ENCODE measurements around the gene AGBL3. TPM values are rescaled to one million over a fixed set of nuclear protein-coding genes. Genes with fewer than 3 reads are reported as not detected.

The AGBL3 gene
- total RNA-seq, 1 donor from 2014 or later: 1.5 TPM

DNA sequence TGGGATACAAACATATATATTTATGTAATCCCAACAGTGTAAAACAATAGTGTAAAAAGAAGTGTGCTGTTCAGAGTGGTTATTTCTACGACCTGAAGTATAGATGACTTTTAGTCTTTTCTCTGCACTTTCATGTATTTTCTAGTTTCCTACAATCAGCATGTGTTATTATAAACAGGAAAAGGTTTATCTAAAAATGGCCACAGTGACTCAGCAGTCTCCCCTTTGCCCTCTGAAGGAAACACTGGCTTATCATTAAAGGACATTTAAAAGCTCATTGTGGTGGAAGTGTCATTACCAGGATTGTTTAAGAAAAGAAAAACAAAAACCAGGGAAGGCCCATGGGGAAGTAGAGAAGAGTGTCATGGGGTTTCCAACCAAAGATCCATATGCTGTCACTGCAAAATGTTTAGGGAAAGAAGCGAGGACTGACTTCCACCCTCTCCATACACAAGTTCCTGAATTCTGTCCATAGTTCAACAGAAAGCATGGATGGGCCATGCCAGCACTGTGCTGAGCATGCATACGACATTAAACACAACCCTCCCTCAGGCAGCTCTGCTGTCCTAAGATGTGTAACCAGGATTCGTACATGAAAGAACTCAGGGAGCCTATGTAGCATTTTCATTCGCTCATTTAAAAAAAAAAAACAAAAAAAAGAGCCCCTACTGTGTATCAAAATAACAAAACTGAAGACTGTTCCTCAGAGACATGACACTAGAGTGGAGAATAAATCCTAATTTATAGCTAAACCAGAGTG, 174.0 kb downstream of the AGBL3 start:
- peaks cover 29% of the 10 kb centered on the region for H3K36me3 ChIP-seq
- TF ChIP-seq, protein P1, sequence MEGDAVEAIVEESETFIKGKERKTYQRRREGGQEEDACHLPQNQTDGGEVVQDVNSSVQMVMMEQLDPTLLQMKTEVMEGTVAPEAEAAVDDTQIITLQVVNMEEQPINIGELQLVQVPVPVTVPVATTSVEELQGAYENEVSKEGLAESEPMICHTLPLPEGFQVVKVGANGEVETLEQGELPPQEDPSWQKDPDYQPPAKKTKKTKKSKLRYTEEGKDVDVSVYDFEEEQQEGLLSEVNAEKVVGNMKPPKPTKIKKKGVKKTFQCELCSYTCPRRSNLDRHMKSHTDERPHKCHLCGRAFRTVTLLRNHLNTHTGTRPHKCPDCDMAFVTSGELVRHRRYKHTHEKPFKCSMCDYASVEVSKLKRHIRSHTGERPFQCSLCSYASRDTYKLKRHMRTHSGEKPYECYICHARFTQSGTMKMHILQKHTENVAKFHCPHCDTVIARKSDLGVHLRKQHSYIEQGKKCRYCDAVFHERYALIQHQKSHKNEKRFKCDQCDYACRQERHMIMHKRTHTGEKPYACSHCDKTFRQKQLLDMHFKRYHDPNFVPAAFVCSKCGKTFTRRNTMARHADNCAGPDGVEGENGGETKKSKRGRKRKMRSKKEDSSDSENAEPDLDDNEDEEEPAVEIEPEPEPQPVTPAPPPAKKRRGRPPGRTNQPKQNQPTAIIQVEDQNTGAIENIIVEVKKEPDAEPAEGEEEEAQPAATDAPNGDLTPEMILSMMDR (IDR thresholded peaks at IDR 0.05; ENCODE audit: borderline replicate concordance): no peak
- peaks cover 71% of the 10 kb centered on the region for H3K4me1 ChIP-seq
- peaks cover 20% of the 10 kb centered on the region for H3K9me3 ChIP-seq (replicated peaks)
- H3K27me3 ChIP-seq (ENCODE audit: low read depth): no peaks in the 10 kb centered on the region
- H3K4me3 ChIP-seq: peak overlapping the region; percentile 28
- no peak for DNase-seq
- H3K27ac ChIP-seq (replicated peaks): peak overlapping the region; percentile 88
- intact Hi-C loops (cut with micrococcal nuclease): no loop called here

DNA sequence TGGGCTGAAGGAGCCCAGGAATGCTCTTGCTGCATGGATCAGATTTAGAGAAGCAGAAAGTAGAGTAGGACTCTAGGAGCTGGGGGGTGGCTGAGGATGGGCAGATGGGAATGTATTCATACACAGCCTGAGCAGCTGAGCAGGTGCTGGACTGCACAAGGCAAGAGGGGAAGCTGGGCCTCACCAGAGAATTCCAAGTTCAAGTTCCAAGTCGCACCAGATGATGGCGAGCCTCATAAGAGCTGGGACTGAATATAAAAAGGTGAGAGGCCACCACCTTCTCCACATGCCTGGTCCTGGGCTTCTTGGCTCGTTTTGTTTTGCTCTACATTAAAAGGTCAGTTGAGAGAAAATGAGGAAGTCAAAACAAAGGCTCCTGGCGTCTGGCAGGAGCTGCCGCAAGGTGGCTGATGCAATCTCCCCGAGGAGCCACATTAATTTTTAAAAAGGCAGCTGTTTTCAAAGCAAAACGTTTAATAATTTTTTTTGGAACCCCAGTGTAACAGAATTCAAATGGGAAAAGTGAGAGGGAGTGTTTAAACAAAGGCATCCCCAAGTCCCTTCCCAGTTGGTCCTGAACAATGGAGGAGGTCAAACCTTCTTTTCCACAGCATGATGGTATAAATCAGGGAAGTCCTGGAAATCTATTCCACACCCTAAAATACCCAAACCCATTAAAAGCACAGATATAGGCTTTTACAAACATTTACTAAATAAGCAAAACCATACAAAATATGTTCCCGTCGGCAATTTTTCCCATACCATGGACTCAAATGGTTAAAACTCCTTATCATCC, 174.7 kb downstream of the AGBL3 start:
- TF ChIP-seq, protein P1 (IDR thresholded peaks at IDR 0.05; ENCODE audit: borderline replicate concordance): peak; percentile 20
- Histone ChIP-seq H3K27me3 (ENCODE audit: low read depth) (no peaks in the 10 kb centered on the region), H3K36me3 (peaks cover 29% of the 10 kb centered on the region), H3K27ac (replicated peaks) (peak overlapping the region; percentile 88), H3K9me3 (replicated peaks) (peaks cover 12% of the 10 kb centered on the region), H3K4me3 (peak overlapping the region; percentile 28), H3K4me1 (peaks cover 78% of the 10 kb centered on the region)
- intact Hi-C loops (cut with micrococcal nuclease): no loop called here
- no peak for DNase-seq

DNA sequence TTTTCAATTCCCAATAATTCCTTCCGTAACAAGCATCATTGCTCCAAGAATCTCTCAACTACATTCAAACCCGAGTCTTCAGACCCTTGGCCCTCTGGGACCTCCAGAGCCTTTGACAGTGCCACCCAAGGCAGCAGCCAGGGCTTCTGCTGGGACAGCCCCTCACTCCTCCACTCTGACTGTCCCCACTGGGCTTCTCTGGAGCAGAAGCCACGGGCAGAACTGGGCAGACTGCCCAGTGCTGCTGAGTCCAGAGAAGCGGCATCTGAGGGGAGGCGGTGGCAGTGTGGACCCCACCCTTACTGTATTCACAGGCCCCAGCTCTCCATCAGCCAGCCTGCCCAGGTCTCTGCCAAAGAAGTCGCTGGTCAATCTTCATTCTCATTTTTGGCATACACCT, 175.4 kb downstream of the AGBL3 start:
- Histone ChIP-seq H3K27ac (replicated peaks) (peak overlapping the region; percentile 88), H3K27me3 (ENCODE audit: low read depth) (no peaks in the 10 kb centered on the region), H3K36me3 (peaks cover 30% of the 10 kb centered on the region), H3K4me3 (no peak overlapping the region), H3K4me1 (peaks cover 84% of the 10 kb centered on the region), H3K9me3 (replicated peaks) (peaks cover 6% of the 10 kb centered on the region)
- DNase-seq: no peak
- intact Hi-C loops (cut with micrococcal nuclease): no loop called here
- TF ChIP-seq, protein P1 (IDR thresholded peaks at IDR 0.05; ENCODE audit: borderline replicate concordance): no peak

GRCh38 chr7:135162382-135163001, 176.2 kb downstream of the AGBL3 start:
- Histone ChIP-seq H3K9me3 (replicated peaks) (no peaks in the 10 kb centered on the region), H3K27me3 (ENCODE audit: low read depth) (no peaks in the 10 kb centered on the region), H3K4me3 (no peak overlapping the region), H3K36me3 (peaks cover 28% of the 10 kb centered on the region), H3K27ac (replicated peaks) (peak overlapping the region; percentile 88), H3K4me1 (peaks cover 85% of the 10 kb centered on the region)
- DNase-seq: no peak
- TF ChIP-seq, protein P1 (IDR thresholded peaks at IDR 0.05; ENCODE audit: borderline replicate concordance): no peak
- intact Hi-C loops (cut with micrococcal nuclease): no loop called here

DNA sequence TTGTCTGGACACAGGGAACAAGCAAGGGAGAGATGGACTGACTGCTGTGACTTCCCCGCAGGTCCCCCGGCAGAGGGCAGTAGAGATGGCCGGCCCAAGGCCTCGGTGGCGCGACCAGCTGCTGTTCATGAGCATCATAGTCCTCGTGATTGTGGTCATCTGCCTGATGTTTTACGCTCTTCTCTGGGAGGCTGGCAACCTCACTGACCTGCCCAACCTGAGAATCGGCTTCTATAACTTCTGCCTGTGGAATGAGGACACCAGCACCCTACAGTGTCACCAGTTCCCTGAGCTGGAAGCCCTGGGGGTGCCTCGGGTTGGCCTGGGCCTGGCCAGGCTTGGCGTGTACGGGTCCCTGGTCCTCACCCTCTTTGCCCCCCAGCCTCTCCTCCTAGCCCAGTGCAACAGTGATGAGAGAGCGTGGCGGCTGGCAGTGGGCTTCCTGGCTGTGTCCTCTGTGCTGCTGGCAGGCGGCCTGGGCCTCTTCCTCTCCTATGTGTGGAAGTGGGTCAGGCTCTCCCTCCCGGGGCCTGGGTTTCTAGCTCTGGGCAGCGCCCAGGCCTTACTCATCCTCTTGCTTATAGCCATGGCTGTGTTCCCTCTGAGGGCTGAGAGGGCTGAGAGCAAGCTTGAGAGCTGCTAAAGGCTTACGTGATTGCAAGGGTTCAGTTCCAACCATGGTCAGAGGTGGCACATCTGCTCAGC, 178.2 kb downstream of the AGBL3 start:
- no peak for DNase-seq
- Histone ChIP-seq H3K9me3 (replicated peaks) (no peaks in the 10 kb centered on the region), H3K4me3 (no peak overlapping the region), H3K27ac (replicated peaks) (peak overlapping the region; percentile 77), H3K4me1 (peaks cover 84% of the 10 kb centered on the region), H3K27me3 (ENCODE audit: low read depth) (no peaks in the 10 kb centered on the region), H3K36me3 (peaks cover 35% of the 10 kb centered on the region)
- intact Hi-C loops (cut with micrococcal nuclease): no loop called here
- TF ChIP-seq, protein P1 (IDR thresholded peaks at IDR 0.05; ENCODE audit: borderline replicate concordance): no peak
